ENCODE results near the gene RTL1. TPM values are rescaled to one million over a fixed set of nuclear protein-coding genes. Genes with fewer than 3 reads are reported as not detected.

The RTL1 gene
- total RNA-seq, result not detected

GRCh38 chr14:100903672-100904185 is at the start of gene RTL1:
TSS of gene RTL1 (minus strand) at chr14:100903722. CDS start at chr14:100884788, 18,934 bp downstream.
- POLR2A ChIA-PET, result no interaction called here

GRCh38 chr14:100950024-100950423 is 46.5 kb upstream of the RTL1 start:
- POLR2A ChIA-PET, result no interaction called here
- CTCF ChIA-PET, result no interaction called here

More at GRCh38 chr14:100903672-100904185, at the start of gene RTL1:
- CTCF ChIA-PET, result no interaction called here

GRCh38 chr14:100944052-100944451 is 40.5 kb upstream of the RTL1 start:
- ChIA-PET CTCF (no interaction called here), POLR2A (no interaction called here)

- ChIA-PET CTCF (no interaction called here), POLR2A (no interaction called here)
These were observed 26.7 kb upstream of the RTL1 start for GRCh38 chr14:100930270-100930669.

- ChIA-PET CTCF (no interaction called here), POLR2A (no interaction called here)
These were observed 12.0 kb upstream of the RTL1 start for GRCh38 chr14:100915560-100915959.

- CTCF ChIA-PET, result no interaction called here
- POLR2A ChIA-PET, result no interaction called here
These were observed 11.1 kb upstream of the RTL1 start for GRCh38 chr14:100914597-100915021.

- ChIA-PET POLR2A (no interaction called here), CTCF (no interaction called here)
These were observed 8.3 kb upstream of the RTL1 start for GRCh38 chr14:100911665-100912316.

GRCh38 chr14:100910888-100911664 is 7.6 kb upstream of the RTL1 start:
- POLR2A ChIA-PET, result no interaction called here
- CTCF ChIA-PET, result no interaction called here

GRCh38 chr14:100909439-100909838 is 5.9 kb upstream of the RTL1 start:
- POLR2A ChIA-PET, result no interaction called here
- CTCF ChIA-PET, result no interaction called here

- ChIA-PET CTCF (interaction anchor here (0.8 kb wide), 1 partner anchor 9 kb away, joined by 3 read pairs; no protein-coding TSS in a partner anchor), POLR2A (no interaction called here)
These were observed 3.7 kb upstream of the RTL1 start for GRCh38 chr14:100907240-100907639.

- CTCF ChIA-PET, result no interaction called here
- POLR2A ChIA-PET, result no interaction called here
These were observed 2.9 kb upstream of the RTL1 start for GRCh38 chr14:100906420-100906819.

GRCh38 chr14:100905166-100905565 is 1.6 kb upstream of the RTL1 start:
- CTCF ChIA-PET, result no interaction called here

GRCh38 chr14:100904307-100905087 is 975 bp upstream of the RTL1 start:
- POLR2A ChIA-PET, result interaction anchor here (0.7 kb wide), 1 partner anchor 28 kb away, joined by 15 read pairs; no protein-coding TSS in a partner anchor
- CTCF ChIA-PET, result no interaction called here

More at GRCh38 chr14:100905166-100905565, 1.6 kb upstream of the RTL1 start:
- POLR2A ChIA-PET, result interaction anchor here (0.7 kb wide), 1 partner anchor 29 kb away, joined by 15 read pairs; no protein-coding TSS in a partner anchor

GRCh38 chr14:100903134-100903468 is 421 bp downstream of the RTL1 start:
- ChIA-PET POLR2A (no interaction called here), CTCF (no interaction called here)

GRCh38 chr14:100902295-100903133 is 1.0 kb downstream of the RTL1 start:
- ChIA-PET CTCF (no interaction called here), POLR2A (no interaction called here)

- ChIA-PET POLR2A (no interaction called here), CTCF (no interaction called here)
These were observed 1.9 kb downstream of the RTL1 start for GRCh38 chr14:100901391-100902183.

- CTCF ChIA-PET, result no interaction called here
These were observed 2.6 kb downstream of the RTL1 start for GRCh38 chr14:100900837-100901390.

GRCh38 chr14:100899884-100900771 is 3.4 kb downstream of the RTL1 start:
- POLR2A ChIA-PET, result no interaction called here
- CTCF ChIA-PET, result no interaction called here

More at GRCh38 chr14:100900837-100901390, 2.6 kb downstream of the RTL1 start:
- POLR2A ChIA-PET, result no interaction called here

Data from activated CD8-positive, alpha-beta memory T cell treated with anti-CD3 and anti-CD28 coated beads for 36 hours (primary cell).